ENCODE measurements around the gene OR10A6.

The OR10A6 gene

DNA sequence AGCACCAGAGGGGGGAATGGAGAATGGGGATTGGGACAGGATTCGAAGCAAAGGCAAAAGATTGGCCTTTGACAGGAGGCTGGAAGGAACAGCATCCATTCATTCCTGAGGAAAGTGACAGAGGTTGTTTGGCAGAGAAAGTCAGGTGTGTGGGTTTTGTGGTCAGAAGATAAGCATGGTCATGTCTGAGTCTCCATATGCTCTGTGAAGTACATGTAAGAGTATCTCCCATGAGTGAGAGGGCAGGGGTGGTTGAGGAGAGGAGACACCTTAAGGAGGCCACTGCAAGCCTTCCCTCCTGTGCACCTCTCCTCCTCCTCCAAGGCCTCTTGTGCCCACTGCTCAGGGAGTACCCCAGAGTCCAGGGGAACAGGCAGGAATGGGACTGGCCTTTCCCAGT, 36.0 kb upstream of the OR10A6 start:
- no peaks in the 10 kb centered on the region for H3K9me3 ChIP-seq (ENCODE audit: low read depth, low read length)
- no peak overlapping the region for H3K4me3 ChIP-seq
- no peak for TF ChIP-seq POLR2AphosphoS5 (IDR thresholded peaks at IDR 0.05; ENCODE audit: borderline replicate concordance, low read depth, low read length)
- TF ChIP-seq FOXP2 (optimal IDR thresholded peaks at IDR 0.05; ENCODE audit: control extremely low read depth, extremely low read length, insufficient read depth) = no peak
- no peak overlapping the region for H3K9ac ChIP-seq (ENCODE audit: insufficient read length)
- H3K27ac ChIP-seq = no peak overlapping the region
- no peak for DNase-seq (ENCODE audit: low read depth, low spot score)
- no peaks in the 10 kb centered on the region for H3K36me3 ChIP-seq (ENCODE audit: insufficient read depth, low read length)

GRCh38 chr11:7965386-7965785, 34.3 kb upstream of the OR10A6 start, which contains the start of gene NLRP10:
Gene NLRP10, minus strand, starts transcription at chr11:7965447. Its CDS starts 1,952 bp downstream, at chr11:7963495.
- no peak within 1 kb of the TSS for H3K27ac ChIP-seq
- TF ChIP-seq EZH2 (IDR thresholded peaks at IDR 0.05) = no peak
- TF ChIP-seq FOXP2 (optimal IDR thresholded peaks at IDR 0.05; ENCODE audit: control extremely low read depth, extremely low read length, insufficient read depth) = no peak
- no peak for TF ChIP-seq POLR2AphosphoS5 (IDR thresholded peaks at IDR 0.05; ENCODE audit: borderline replicate concordance, low read depth, low read length)

DNA sequence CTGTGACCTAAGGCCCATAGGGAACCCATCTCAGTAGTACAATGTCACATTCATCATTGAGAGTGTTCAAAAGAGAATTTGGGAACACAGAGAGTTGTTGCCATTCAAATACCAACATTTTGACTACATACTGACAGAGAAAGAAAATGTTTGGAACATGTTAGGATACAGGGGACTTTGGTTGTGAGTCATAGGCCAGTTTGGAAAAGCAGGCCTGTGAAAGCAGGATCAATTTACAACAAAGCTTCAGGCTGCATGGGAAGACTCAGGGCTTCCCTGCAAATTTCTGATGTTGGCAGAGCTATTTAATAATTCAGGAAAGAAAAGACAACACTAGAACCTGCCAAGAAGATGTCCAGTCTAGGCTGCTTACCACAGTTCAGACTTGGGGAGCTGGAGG, 33.8 kb upstream of the OR10A6 start:
- no peak for DNase-seq (ENCODE audit: low read depth, low spot score)
- Histone ChIP-seq H3K9me3 (ENCODE audit: low read depth, low read length) (no peaks in the 10 kb centered on the region), H3K27ac (no peak overlapping the region), H3K4me3 (no peak overlapping the region), H3K36me3 (ENCODE audit: insufficient read depth, low read length) (no peaks in the 10 kb centered on the region), H3K9ac (ENCODE audit: insufficient read length) (no peak overlapping the region)
- TF ChIP-seq FOXP2 (optimal IDR thresholded peaks at IDR 0.05; ENCODE audit: control extremely low read depth, extremely low read length, insufficient read depth) = no peak
- TF ChIP-seq POLR2AphosphoS5 (IDR thresholded peaks at IDR 0.05; ENCODE audit: borderline replicate concordance, low read depth, low read length) = no peak
- TF ChIP-seq EZH2 (IDR thresholded peaks at IDR 0.05) = no peak

More at GRCh38 chr11:7965386-7965785, 34.3 kb upstream of the OR10A6 start, which contains the start of gene NLRP10:
- H3K4me3 ChIP-seq = no peak within 1 kb of the TSS
- no peak for DNase-seq (ENCODE audit: low read depth, low spot score)
- H3K9ac ChIP-seq (ENCODE audit: insufficient read length) = no peak within 1 kb of the TSS
- no peaks in the 10 kb centered on the region for H3K36me3 ChIP-seq (ENCODE audit: insufficient read depth, low read length)
- H3K9me3 ChIP-seq (ENCODE audit: low read depth, low read length) = no peaks in the 10 kb centered on the region

- H3K4me3 ChIP-seq = no peak overlapping the region
- H3K9ac ChIP-seq (ENCODE audit: insufficient read length) = no peak overlapping the region
- no peaks in the 10 kb centered on the region for H3K36me3 ChIP-seq (ENCODE audit: insufficient read depth, low read length)
- no peaks in the 10 kb centered on the region for H3K9me3 ChIP-seq (ENCODE audit: low read depth, low read length)
- no peak for TF ChIP-seq EZH2 (IDR thresholded peaks at IDR 0.05)
- no peak for TF ChIP-seq POLR2AphosphoS5 (IDR thresholded peaks at IDR 0.05; ENCODE audit: borderline replicate concordance, low read depth, low read length)
- no peak for TF ChIP-seq FOXP2 (optimal IDR thresholded peaks at IDR 0.05; ENCODE audit: control extremely low read depth, extremely low read length, insufficient read depth)
- H3K27ac ChIP-seq = no peak overlapping the region
- no peak for DNase-seq (ENCODE audit: low read depth, low spot score)
Measured at GRCh38 chr11:7964261-7964660, 33.2 kb upstream of the OR10A6 start.

GRCh38 chr11:7955191-7955590, 24.1 kb upstream of the OR10A6 start:
- no peak overlapping the region for H3K9ac ChIP-seq (ENCODE audit: insufficient read length)
- H3K27ac ChIP-seq = no peak overlapping the region
- no peaks in the 10 kb centered on the region for H3K36me3 ChIP-seq (ENCODE audit: insufficient read depth, low read length)
- no peak for DNase-seq (ENCODE audit: low read depth, low spot score)
- H3K9me3 ChIP-seq (ENCODE audit: low read depth, low read length) = peaks cover 6% of the 10 kb centered on the region; the same call in 1 of the 2 replicates
- H3K4me3 ChIP-seq = no peak overlapping the region
- no peak for TF ChIP-seq EZH2 (IDR thresholded peaks at IDR 0.05)
- no peak for TF ChIP-seq FOXP2 (optimal IDR thresholded peaks at IDR 0.05; ENCODE audit: control extremely low read depth, extremely low read length, insufficient read depth)
- no peak for TF ChIP-seq POLR2AphosphoS5 (IDR thresholded peaks at IDR 0.05; ENCODE audit: borderline replicate concordance, low read depth, low read length)

GRCh38 chr11:7949934-7950333, 18.9 kb upstream of the OR10A6 start:
- TF ChIP-seq EZH2 (IDR thresholded peaks at IDR 0.05) (no peak), POLR2AphosphoS5 (IDR thresholded peaks at IDR 0.05; ENCODE audit: borderline replicate concordance, low read depth, low read length) (no peak), FOXP2 (optimal IDR thresholded peaks at IDR 0.05; ENCODE audit: control extremely low read depth, extremely low read length, insufficient read depth) (no peak)
- no peaks in the 10 kb centered on the region for H3K9me3 ChIP-seq (ENCODE audit: low read depth, low read length)

GRCh38 chr11:7944123-7944522, 13.1 kb upstream of the OR10A6 start:
- TF ChIP-seq EZH2 (IDR thresholded peaks at IDR 0.05) (no peak), FOXP2 (optimal IDR thresholded peaks at IDR 0.05; ENCODE audit: control extremely low read depth, extremely low read length, insufficient read depth) (no peak), POLR2AphosphoS5 (IDR thresholded peaks at IDR 0.05; ENCODE audit: borderline replicate concordance, low read depth, low read length) (no peak)
- no peak overlapping the region for H3K4me3 ChIP-seq
- no peak overlapping the region for H3K9ac ChIP-seq (ENCODE audit: insufficient read length)
- no peaks in the 10 kb centered on the region for H3K9me3 ChIP-seq (ENCODE audit: low read depth, low read length)
- H3K27ac ChIP-seq = no peak overlapping the region
- H3K36me3 ChIP-seq (ENCODE audit: insufficient read depth, low read length) = no peaks in the 10 kb centered on the region
- DNase-seq (ENCODE audit: low read depth, low spot score) = no peak

More at GRCh38 chr11:7949934-7950333, 18.9 kb upstream of the OR10A6 start:
- DNase-seq (ENCODE audit: low read depth, low spot score) = no peak
- Histone ChIP-seq H3K4me3 (no peak overlapping the region), H3K9ac (ENCODE audit: insufficient read length) (no peak overlapping the region), H3K27ac (no peak overlapping the region), H3K36me3 (ENCODE audit: insufficient read depth, low read length) (no peaks in the 10 kb centered on the region)

- DNase-seq (ENCODE audit: low read depth, low spot score) = no peak
- Histone ChIP-seq H3K36me3 (ENCODE audit: insufficient read depth, low read length) (no peaks in the 10 kb centered on the region), H3K4me3 (no peak within 1 kb of the TSS), H3K27ac (no peak within 1 kb of the TSS), H3K9me3 (ENCODE audit: low read depth, low read length) (no peaks in the 10 kb centered on the region), H3K9ac (ENCODE audit: insufficient read length) (no peak within 1 kb of the TSS)
- TF ChIP-seq FOXP2 (optimal IDR thresholded peaks at IDR 0.05; ENCODE audit: control extremely low read depth, extremely low read length, insufficient read depth) (no peak), EZH2 (IDR thresholded peaks at IDR 0.05) (no peak), POLR2AphosphoS5 (IDR thresholded peaks at IDR 0.05; ENCODE audit: borderline replicate concordance, low read depth, low read length) (no peak)
Measured at GRCh38 chr11:7941608-7942007, 10.5 kb upstream of the OR10A6 start, which contains the start of gene OR10A3. Gene OR10A3, minus strand, starts transcription at chr11:7941708. Its CDS starts 2,188 bp downstream, at chr11:7939520.

DNA sequence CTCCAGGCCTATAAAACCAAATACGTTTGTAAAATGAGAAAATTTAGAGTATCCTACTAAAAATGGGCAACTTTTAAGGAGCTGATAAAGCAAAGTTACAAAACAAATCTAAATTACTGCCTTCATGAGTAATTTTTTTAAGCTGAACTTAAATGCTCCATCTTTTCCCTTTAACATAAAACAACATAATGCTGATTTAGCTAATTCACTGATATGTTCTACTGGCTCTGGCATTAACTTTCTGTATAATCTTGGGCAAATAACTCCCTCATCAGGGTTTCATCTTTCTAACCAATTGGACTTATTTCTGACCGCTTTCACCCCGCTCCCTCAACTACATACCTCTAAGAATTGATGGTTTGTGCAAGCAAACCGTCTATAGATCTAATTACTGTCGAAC, 10.1 kb upstream of the OR10A6 start:
- Histone ChIP-seq H3K9me3 (ENCODE audit: low read depth, low read length) (no peaks in the 10 kb centered on the region), H3K9ac (ENCODE audit: insufficient read length) (no peak overlapping the region), H3K4me3 (no peak overlapping the region), H3K36me3 (ENCODE audit: insufficient read depth, low read length) (no peaks in the 10 kb centered on the region), H3K27ac (no peak overlapping the region)
- DNase-seq (ENCODE audit: low read depth, low spot score) = no peak
- no peak for TF ChIP-seq POLR2AphosphoS5 (IDR thresholded peaks at IDR 0.05; ENCODE audit: borderline replicate concordance, low read depth, low read length)
- no peak for TF ChIP-seq FOXP2 (optimal IDR thresholded peaks at IDR 0.05; ENCODE audit: control extremely low read depth, extremely low read length, insufficient read depth)
- no peak for TF ChIP-seq EZH2 (IDR thresholded peaks at IDR 0.05)

All from SK-N-MC (cell line).